Parathyroid adenoma (tissue), 2 donors: ENCODE measurements around the gene TPD52L2.
"Not testable (repeated sequence)": the region's sequence is repeated elsewhere in the genome, so short reads cannot be mapped to it uniquely, and the experiment has no call there.

Experiments
- H2AFZ ChIP-seq: fragments of 300-600 bp; sonication (generic); one replicate; pipeline ENCODE4 v1.7.0; 2017; ENCODE audit warnings: antibody characterized with exemption, mild to moderate bottlenecking
- H3K27ac ChIP-seq: fragments of 300-600 bp; sonication (generic); one replicate; pipeline ENCODE4 v1.7.0; 2017
- H3K27me3 ChIP-seq: fragments of 300-600 bp; sonication (generic); one replicate; pipeline ENCODE4 v1.7.0; 2017; ENCODE audit warnings: low read length; ENCODE audit not compliant: control insufficient read depth, insufficient read depth
- H3K36me3 ChIP-seq: fragments of 300-600 bp; sonication (generic); one replicate; pipeline ENCODE4 v1.7.0; 2017; ENCODE audit warnings: low read length; ENCODE audit not compliant: control insufficient read depth, insufficient read depth
- H3K4me1 ChIP-seq: fragments of 300-600 bp; sonication (generic); one replicate; pipeline ENCODE4 v1.7.0; 2017; ENCODE audit warnings: control low read depth
- H3K4me2 ChIP-seq: fragments of 300-600 bp; sonication (generic); one replicate; pipeline ENCODE4 v1.7.0; 2017; ENCODE audit warnings: low read length
- H3K4me3 ChIP-seq: fragments of 300-600 bp; sonication (generic); one replicate; pipeline ENCODE4 v1.7.0; 2017; ENCODE audit warnings: low read depth, low read length
- H3K79me2 ChIP-seq: fragments of 300-600 bp; sonication (generic); one replicate; pipeline ENCODE4 v1.7.0; 2017; ENCODE audit warnings: control low read depth
- H3K9ac ChIP-seq: fragments of 300-600 bp; sonication (generic); one replicate; pipeline ENCODE4 v1.7.0; 2017; ENCODE audit warnings: mild to moderate bottlenecking
- H3K9me3 ChIP-seq: fragments of 300-600 bp; sonication (generic); one replicate; pipeline ENCODE4 v1.7.0; 2017; ENCODE audit warnings: low read length; ENCODE audit not compliant: control insufficient read depth
- TF ChIP-seq, protein P1 (sequence below): fragments of 300-600 bp; sonication (generic); IDR thresholded peaks from one replicate; pipeline ENCODE4 v1.7.0; 2017; ENCODE audit warnings: antibody characterized with exemption, mild to moderate bottlenecking
- donor health status: primary hyperparathyroidism.

The TPD52L2 gene

DNA sequence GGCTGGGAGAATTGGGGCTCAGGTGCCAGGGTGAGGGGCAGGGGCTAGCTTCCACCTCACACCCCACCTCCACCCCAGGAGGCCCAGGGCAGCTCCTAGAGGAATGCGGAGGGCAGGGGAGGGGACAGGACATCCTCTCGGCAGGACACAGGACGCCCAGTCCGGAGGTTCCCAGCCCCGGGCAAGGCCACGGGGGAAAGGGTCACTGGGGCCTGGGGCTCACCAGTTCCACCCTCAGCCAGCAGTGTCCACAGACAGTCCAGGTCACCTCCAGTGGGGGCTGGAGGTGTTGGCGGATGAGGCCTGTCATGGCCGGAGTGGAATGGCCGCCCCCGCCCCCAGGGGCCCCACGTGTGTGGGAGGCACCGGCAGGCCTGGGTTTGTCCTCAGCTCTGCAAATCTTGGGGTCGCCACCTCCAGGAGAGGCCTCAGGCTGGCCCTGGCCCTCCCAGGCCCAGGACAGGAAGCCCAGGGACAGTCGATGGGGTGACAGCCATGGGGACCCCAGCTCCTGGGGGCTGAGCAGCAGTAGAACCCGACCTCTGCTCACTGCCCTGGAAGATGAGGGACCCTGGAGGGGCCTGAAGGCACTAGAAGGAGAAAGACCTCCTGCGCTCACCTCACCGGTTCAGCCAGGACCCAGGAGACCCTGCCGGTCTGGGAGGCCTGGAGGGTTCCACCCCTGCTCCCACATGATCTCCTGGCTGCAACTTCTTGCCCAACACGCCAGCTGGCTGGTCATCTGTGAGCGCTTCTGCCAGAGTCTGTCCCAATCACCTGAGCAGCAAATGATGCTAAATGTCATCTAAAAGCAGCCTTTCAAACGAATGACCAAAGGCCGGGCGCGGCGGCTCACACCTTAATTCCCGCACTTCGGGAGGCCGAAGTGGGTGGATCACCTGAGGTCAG lies 16.8 kb upstream of the TPD52L2 start:
- Histone ChIP-seq H3K9me3 (no peaks in the 10 kb centered on the region), H3K27ac (peak overlapping the region; percentile 29), H3K27me3 (no peaks in the 10 kb centered on the region), H2AFZ (no peak overlapping the region), H3K36me3 (no peaks in the 10 kb centered on the region), H3K9ac (no peak overlapping the region), H3K79me2 (no peaks in the 10 kb centered on the region), H3K4me3 (no peak overlapping the region), H3K4me1 (peaks cover 6% of the 10 kb centered on the region), H3K4me2 (no peak overlapping the region)
- TF ChIP-seq, protein P1, sequence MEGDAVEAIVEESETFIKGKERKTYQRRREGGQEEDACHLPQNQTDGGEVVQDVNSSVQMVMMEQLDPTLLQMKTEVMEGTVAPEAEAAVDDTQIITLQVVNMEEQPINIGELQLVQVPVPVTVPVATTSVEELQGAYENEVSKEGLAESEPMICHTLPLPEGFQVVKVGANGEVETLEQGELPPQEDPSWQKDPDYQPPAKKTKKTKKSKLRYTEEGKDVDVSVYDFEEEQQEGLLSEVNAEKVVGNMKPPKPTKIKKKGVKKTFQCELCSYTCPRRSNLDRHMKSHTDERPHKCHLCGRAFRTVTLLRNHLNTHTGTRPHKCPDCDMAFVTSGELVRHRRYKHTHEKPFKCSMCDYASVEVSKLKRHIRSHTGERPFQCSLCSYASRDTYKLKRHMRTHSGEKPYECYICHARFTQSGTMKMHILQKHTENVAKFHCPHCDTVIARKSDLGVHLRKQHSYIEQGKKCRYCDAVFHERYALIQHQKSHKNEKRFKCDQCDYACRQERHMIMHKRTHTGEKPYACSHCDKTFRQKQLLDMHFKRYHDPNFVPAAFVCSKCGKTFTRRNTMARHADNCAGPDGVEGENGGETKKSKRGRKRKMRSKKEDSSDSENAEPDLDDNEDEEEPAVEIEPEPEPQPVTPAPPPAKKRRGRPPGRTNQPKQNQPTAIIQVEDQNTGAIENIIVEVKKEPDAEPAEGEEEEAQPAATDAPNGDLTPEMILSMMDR: no peak

DNA sequence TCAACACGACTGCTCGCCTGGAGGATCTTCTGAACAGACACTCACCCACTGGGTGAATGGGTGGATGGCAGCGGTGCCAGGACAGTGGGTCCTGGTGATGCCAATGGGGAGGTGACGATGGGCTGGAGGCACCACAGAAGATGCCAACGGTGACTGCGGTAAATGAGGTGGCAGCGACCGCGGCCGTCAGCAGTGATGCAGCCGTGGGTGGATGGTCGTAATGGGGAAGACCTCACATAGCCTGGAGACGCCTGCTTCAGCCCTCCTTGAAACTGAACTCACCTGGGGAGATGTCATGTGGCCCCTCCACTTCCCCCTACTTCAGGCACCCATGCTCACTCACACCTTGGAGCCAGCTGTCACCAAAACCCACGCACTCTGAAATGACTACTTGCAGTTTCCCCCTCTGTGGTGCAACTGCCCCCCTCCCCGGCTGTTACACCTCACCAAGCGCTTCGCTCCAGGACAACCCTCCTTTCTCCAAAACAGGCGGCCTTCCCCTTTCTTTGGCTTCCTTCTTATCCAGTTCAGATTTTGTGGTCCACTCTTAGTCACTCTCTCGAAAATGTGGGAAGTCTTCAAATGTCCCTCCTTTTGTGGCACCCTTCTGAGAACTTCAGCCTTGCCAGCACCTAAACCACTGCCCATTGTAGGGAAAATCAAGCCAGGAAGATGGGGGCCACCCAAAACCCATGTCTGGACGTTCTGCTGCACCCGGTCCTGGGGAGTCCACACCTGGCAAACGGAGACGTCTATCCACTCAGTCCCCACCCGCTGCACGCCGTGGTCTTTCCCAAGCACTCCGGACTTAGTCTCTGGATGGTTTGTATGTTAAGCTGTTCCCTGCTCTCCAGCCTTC lies 14.2 kb upstream of the TPD52L2 start:
- H3K4me3 ChIP-seq: no peak overlapping the region
- H2AFZ ChIP-seq: no peak overlapping the region
- H3K9me3 ChIP-seq: no peaks in the 10 kb centered on the region
- peaks cover 14% of the 10 kb centered on the region for H3K4me1 ChIP-seq
- no peak overlapping the region for H3K9ac ChIP-seq
- no peaks in the 10 kb centered on the region for H3K36me3 ChIP-seq
- H3K27me3 ChIP-seq: no peaks in the 10 kb centered on the region
- TF ChIP-seq, protein P1: no peak
- no peak overlapping the region for H3K27ac ChIP-seq
- no peak overlapping the region for H3K4me2 ChIP-seq
- no peaks in the 10 kb centered on the region for H3K79me2 ChIP-seq

DNA sequence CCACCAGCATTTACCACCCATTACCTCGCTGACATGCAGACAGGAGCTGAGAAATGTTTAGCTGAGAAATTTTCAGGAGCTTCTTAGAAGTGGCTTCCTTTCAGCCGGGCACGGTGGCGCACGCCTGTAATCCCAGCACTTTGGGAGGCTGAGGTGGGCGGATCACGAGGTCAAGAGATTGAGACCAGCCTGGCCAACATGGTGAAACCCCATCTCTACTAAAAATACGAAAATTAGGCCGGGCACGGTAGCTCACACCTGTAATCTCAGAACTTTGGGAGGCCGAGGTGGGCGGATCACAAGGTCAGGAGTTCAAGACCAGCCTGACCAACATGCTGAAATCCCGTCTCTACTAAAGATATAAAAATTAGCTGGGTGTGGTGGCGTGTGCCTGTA lies 13.5 kb upstream of the TPD52L2 start:
- not testable (repeated sequence) for H3K4me3 ChIP-seq, H2AFZ ChIP-seq, H3K27ac ChIP-seq, H3K79me2 ChIP-seq, H3K9me3 ChIP-seq, H3K4me2 ChIP-seq, H3K27me3 ChIP-seq, H3K9ac ChIP-seq, H3K36me3 ChIP-seq
- H3K4me1 ChIP-seq: peaks cover 14% of the 10 kb centered on the region

DNA sequence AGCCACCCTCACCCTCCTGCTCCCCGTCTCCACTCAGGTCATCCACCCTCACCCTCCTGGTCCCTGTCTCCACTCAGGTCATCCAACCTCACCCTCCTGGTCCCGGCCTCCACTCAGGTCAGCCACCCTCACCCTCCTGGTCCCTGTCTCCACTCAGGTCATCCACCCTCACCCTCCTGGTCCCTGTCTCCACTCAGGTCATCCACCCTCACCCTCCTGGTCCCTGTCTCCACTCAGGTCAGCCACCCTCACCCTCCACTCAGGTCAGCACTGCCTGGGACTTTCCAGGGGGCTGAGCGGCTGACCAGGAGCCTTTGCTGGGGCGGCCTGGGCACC lies 11.4 kb upstream of the TPD52L2 start:
- peaks cover 14% of the 10 kb centered on the region for H3K4me1 ChIP-seq
- not testable (repeated sequence) for H3K79me2 ChIP-seq, H3K9me3 ChIP-seq, H3K27ac ChIP-seq, H2AFZ ChIP-seq, H3K9ac ChIP-seq, H3K36me3 ChIP-seq, H3K4me2 ChIP-seq, H3K4me3 ChIP-seq, H3K27me3 ChIP-seq

DNA sequence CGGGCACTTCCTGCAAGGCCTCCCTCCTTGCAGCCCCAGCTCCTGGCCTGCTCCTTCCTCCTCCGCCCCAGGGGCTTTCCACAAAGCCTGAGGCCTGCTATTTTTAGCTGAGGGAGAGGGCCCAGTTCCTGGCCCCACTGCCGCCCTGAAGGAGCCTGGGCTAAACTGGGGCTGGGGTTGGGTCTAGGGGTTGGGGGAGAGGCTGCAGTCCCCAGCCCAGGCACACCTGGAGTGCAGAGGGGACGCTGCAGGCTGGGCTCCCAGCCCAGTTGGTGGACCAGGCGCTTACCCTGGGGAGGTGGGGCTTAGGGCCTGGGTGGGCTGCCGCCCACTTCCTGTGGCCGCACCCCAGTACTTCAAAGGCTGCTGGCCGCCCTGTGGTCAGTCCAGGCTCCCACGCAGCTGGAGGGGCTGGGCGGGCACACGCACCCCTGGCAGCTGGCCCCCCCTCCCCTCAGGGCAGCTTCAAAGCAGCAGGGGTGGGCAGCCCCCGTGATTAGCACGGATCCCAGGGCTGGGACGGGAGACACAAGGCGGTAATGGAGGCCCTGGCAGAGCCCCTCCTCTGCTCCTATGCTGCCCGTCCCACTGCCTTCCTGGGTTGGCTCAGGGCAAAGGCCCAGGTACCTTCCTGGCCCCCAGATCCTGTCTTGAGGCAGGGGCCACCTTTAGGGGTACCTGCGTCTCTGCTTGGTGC lies 10.9 kb upstream of the TPD52L2 start:
- Histone ChIP-seq H3K27ac (peak overlapping the region; percentile 30), H3K4me3 (no peak overlapping the region), H3K27me3 (no peaks in the 10 kb centered on the region), H2AFZ (no peak overlapping the region), H3K36me3 (no peaks in the 10 kb centered on the region), H3K9ac (no peak overlapping the region), H3K79me2 (no peaks in the 10 kb centered on the region), H3K4me1 (peaks cover 14% of the 10 kb centered on the region), H3K4me2 (no peak overlapping the region), H3K9me3 (no peaks in the 10 kb centered on the region)
- TF ChIP-seq, protein P1: no peak
